Lung (tissue), 12 donors: ENCODE measurements around the gene CCDC80. TPM values are rescaled to one million over a fixed set of nuclear protein-coding genes. Genes with fewer than 3 reads are reported as not detected.

Source experiments
- ATAC-seq: fragments of 200-7000 bp; cut with Tn5 transposase; one replicate; pipeline ENCODE4 v1.9.1; 2020; ENCODE audit warnings: moderate number of reproducible peaks; ENCODE audit not compliant: insufficient read depth, low FRiP score
- DNase-seq, 3 donors: peaks; one replicate each; pipeline ENCODE4 v3.0.0-alpha.2; 2013 to 2017
- H3K27ac ChIP-seq, 2 donors: one replicate each; pipeline ENCODE4 v1.5.1; 2013; ENCODE audit warnings: mild to moderate bottlenecking in 2 of 2, moderate library complexity in 2 of 2, control low read depth in 1 of 2, inconsistent platforms in 1 of 2, low read depth in 1 of 2, low read length in 1 of 2
- H3K27me3 ChIP-seq, 3 donors: one replicate each; pipeline ENCODE4 v1.5.1; 2013; ENCODE audit warnings: low read length in 2 of 3; ENCODE audit not compliant: control insufficient read depth in 3 of 3, insufficient read depth in 3 of 3
- H3K36me3 ChIP-seq, 4 donors: one replicate each; pipeline ENCODE4 v1.5.1; 2013; ENCODE audit warnings: low read length in 4 of 4, mild to moderate bottlenecking in 1 of 4, moderate library complexity in 1 of 4; ENCODE audit not compliant: control insufficient read depth in 4 of 4, insufficient read depth in 4 of 4
- H3K4me1 ChIP-seq, 5 donors: one replicate each; pipeline ENCODE4 v1.5.1; 2013; ENCODE audit warnings: low read length in 5 of 5, mild to moderate bottlenecking in 2 of 5, moderate library complexity in 1 of 5; ENCODE audit not compliant: control insufficient read depth in 5 of 5, insufficient read depth in 5 of 5
- H3K4me3 ChIP-seq: one replicate; pipeline ENCODE4 v1.5.1; 2013; ENCODE audit warnings: mild to moderate bottlenecking, control low read depth, moderate library complexity
- H3K9ac ChIP-seq, 2 donors: one replicate each; pipeline ENCODE4 v1.5.1; 2013; ENCODE audit warnings: low read length in 2 of 2, control low read depth in 1 of 2; ENCODE audit not compliant: insufficient read depth in 1 of 2
- H3K9me3 ChIP-seq, 4 donors: one replicate each; pipeline ENCODE4 v1.5.1; 2013; ENCODE audit warnings: low read length in 3 of 4, mild to moderate bottlenecking in 1 of 4, moderate library complexity in 1 of 4; ENCODE audit not compliant: control insufficient read depth in 4 of 4, insufficient read depth in 3 of 4
- WGBS, 2 donors: extraction: QIAGEN DNeasy Blood & Tissue Kit; methylation state at CpG; one replicate each; pipeline ENCODE4 v1.1.7; 2013; 5-methylcytosine and 5-hydroxymethylcytosine counted together
- polyA plus RNA-seq, 2 donors: library from polyadenylated mRNA; stranded (reverse); fragments of 200-250 nt; gene quantifications; one replicate each; pipeline ENCODE4 v1.2.1, GENCODE V29; 2013
- total RNA-seq, 2 donors: library from RNA; depleted of rRNA in 1 of 2; stranded (reverse); fragments of >200 nt in 1 of 2; gene quantifications; one replicate each; pipeline ENCODE4 v1.2.1, GENCODE V29; 2014 to 2021
- TF ChIP-seq, protein P1 (sequence below): IDR thresholded peaks from 2 replicates; pipeline ENCODE4 v1.5.1; 2012; ENCODE audit warnings: mild to moderate bottlenecking; ENCODE audit errors: control extremely low read depth, extremely low read depth
- donor health status: control.
- donor health status: control.
- donor health status: Bipolar disorder and iron deficiency.
- donor health status: healthy.
- donor health status: DM: yes; HTN: yes; CAD: no.

Gene CCDC80
- total and polyA plus RNA-seq, 4 donors, result 19.0 to 63.3 (median 29.3) TPM

GRCh38 chr3:112635674-112636073 is 5.3 kb downstream of the CCDC80 start:
- no peak overlapping the region for H3K27ac ChIP-seq
- H3K27me3 ChIP-seq, result no peaks in the 10 kb centered on the region
- TF ChIP-seq, protein P1, sequence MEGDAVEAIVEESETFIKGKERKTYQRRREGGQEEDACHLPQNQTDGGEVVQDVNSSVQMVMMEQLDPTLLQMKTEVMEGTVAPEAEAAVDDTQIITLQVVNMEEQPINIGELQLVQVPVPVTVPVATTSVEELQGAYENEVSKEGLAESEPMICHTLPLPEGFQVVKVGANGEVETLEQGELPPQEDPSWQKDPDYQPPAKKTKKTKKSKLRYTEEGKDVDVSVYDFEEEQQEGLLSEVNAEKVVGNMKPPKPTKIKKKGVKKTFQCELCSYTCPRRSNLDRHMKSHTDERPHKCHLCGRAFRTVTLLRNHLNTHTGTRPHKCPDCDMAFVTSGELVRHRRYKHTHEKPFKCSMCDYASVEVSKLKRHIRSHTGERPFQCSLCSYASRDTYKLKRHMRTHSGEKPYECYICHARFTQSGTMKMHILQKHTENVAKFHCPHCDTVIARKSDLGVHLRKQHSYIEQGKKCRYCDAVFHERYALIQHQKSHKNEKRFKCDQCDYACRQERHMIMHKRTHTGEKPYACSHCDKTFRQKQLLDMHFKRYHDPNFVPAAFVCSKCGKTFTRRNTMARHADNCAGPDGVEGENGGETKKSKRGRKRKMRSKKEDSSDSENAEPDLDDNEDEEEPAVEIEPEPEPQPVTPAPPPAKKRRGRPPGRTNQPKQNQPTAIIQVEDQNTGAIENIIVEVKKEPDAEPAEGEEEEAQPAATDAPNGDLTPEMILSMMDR, result no peak
- peak overlapping the region in 1 of 2 donors; percentile 78 for H3K9ac ChIP-seq
- no peaks in the 10 kb centered on the region for H3K36me3 ChIP-seq
- H3K4me3 ChIP-seq, result no peak overlapping the region
- no peaks in the 10 kb centered on the region for H3K9me3 ChIP-seq
- ATAC-seq, result peak; percentile 45
- DNase-seq, result peak; percentile 88 to 97 (median 96)
- peaks cover 0 to 86% (median 11%) of the 10 kb centered on the region in 5 donors for H3K4me1 ChIP-seq
- WGBS, 2 donors, result 68 to 96% methylated on average over 1 of the region's 1 CpG

DNA sequence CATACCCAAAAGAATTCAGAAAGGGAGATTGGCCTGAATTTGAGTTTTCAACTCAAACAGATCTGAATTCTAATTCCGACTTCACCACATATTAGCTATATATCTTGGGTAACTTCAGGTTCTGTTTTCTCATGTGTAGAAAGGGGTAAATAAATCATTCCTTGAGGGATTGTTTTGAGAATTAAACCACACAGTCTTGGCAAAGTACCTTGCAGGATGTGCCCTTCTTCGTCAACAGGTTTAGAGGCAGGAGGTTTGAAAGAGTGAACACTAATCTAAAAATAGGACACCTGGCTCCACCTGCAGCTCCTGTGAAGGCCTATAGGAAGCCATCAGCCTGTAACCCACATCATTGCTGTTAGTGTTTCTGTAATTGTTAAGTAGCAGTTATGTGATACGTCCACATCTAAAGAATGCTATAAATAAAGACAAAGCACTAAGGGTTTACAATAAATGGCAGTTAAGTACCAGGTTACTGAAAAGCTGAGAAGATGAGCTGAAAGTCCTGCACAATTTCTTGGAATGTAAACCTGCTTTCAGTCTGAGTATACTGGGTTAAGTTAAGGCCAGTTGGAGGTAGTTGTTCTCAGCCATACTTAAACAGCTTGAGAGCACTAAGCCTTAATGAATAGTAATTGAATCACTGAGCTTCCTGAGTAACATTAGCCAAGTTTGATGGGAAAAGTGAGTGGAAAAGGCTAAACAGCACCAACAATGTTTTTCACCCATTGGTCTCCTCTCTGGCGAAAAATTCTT is 6.0 kb downstream of the CCDC80 start:
- WGBS, 2 donors, result 88% methylated on average over 4 of the region's 4 CpGs
- Histone ChIP-seq H3K9me3 (no peaks in the 10 kb centered on the region), H3K27me3 (no peaks in the 10 kb centered on the region), H3K4me1 (peaks cover 0 to 84% (median 11%) of the 10 kb centered on the region in 5 donors), H3K9ac (peak overlapping the region in 1 of 2 donors; percentile 43), H3K27ac (no peak overlapping the region), H3K36me3 (no peaks in the 10 kb centered on the region), H3K4me3 (no peak overlapping the region)
- DNase-seq, result no peak
- TF ChIP-seq, protein P1, result no peak
- ATAC-seq, result no peak

DNA sequence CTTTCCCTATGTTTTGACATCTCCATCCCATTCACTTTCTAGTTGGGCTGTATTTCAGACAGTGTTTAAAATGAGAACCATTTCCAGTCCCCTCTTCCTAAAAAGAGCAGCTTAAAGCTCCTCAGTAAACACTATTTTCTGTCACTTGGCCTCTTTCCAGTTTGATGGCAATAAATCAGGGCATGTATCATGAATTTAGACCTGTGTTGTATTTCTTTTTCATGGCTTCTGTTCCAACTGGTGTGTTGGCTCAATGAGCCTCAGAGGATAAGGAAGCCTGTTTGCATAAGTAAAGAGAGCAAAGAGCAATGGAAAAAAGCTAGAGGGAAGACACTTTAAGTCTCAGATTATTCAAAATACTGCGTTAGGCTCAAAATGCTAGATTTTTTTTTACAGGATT is 7.2 kb downstream of the CCDC80 start:
- Histone ChIP-seq H3K9me3 (no peaks in the 10 kb centered on the region), H3K27me3 (no peaks in the 10 kb centered on the region), H3K4me3 (no peak overlapping the region), H3K36me3 (no peaks in the 10 kb centered on the region), H3K4me1 (peaks cover 0 to 78% (median 11%) of the 10 kb centered on the region in 5 donors), H3K9ac (no peak overlapping the region), H3K27ac (no peak overlapping the region)
- WGBS, 2 donors, result 67 to 90% methylated on average over 1 of the region's 1 CpG
- TF ChIP-seq, protein P1, result no peak
- ATAC-seq (no peak), DNase-seq (peak in 2 of 3 donors; percentile 84 to 88)
